OCI-LY7 (cell line): ENCODE data around the gene CPPED1. TPM values are rescaled to one million over a fixed set of nuclear protein-coding genes. Genes with fewer than 3 reads are reported as not detected.
"Not testable (repeated sequence)": the region's sequence is repeated elsewhere in the genome, so short reads cannot be mapped to it uniquely, and the experiment has no call there.

ENCODE experiments used
- BruUV-seq: library from RNA; stranded (reverse); fragments of 400-500 nt; replicated peaks from 2 replicates; lab custom pipeline; 2021; lab: Mats Ljungman, UMichigan
- CTCF ChIA-PET: fragments of 300-600 bp; sonication (Branson Sonifier 250); formaldehyde crosslinking; loops from one replicate; lab custom pipeline; 2022; ENCODE audit warnings: antibody characterized with exemption; ENCODE audit not compliant: unreplicated experiment; lab: Charles Lee
- POLR2A ChIA-PET: fragments of 300-600 bp; sonication (Branson Sonifier 250); formaldehyde crosslinking; loops from one replicate; lab custom pipeline; 2022; ENCODE audit warnings: antibody characterized with exemption; lab: Charles Lee
- DNase-seq: peaks from one replicate; pipeline ENCODE4 v3.0.0-alpha.2; 2015; ENCODE audit warnings: low spot score
- H2AFZ ChIP-seq: fragments of 200-600 bp; sonication (generic), shearing (Covaris generic); 2 replicates; pipeline ENCODE4 v1.6.1; 2014; ENCODE audit warnings: mild to moderate bottlenecking, antibody characterized with exemption, low read length, moderate library complexity
- H3K27ac ChIP-seq: fragments of 200-600 bp; sonication (generic); 2 replicates; pipeline ENCODE4 v1.5.1; 2014; ENCODE audit warnings: mixed run types, low read depth, mild to moderate bottlenecking, moderate library complexity, low read length, inconsistent platforms; ENCODE audit not compliant: poor library complexity, severe bottlenecking
- H3K36me3 ChIP-seq: fragments of 200-600 bp; sonication (generic); 2 replicates; pipeline ENCODE4 v1.6.1; 2014; ENCODE audit warnings: mild to moderate bottlenecking, antibody characterized with exemption, low read length, moderate library complexity, mixed read lengths; ENCODE audit not compliant: insufficient read depth
- H3K4me1 ChIP-seq: fragments of 200-600 bp; sonication (generic); 2 replicates; pipeline ENCODE4 v1.5.1; 2014; ENCODE audit warnings: mild to moderate bottlenecking, low read length; ENCODE audit not compliant: insufficient read depth, poor library complexity, severe bottlenecking
- H3K4me2 ChIP-seq: fragments of 200-600 bp; sonication (generic); 2 replicates; pipeline ENCODE4 v1.6.1; 2014; ENCODE audit warnings: mild to moderate bottlenecking, low read length
- H3K4me3 ChIP-seq: fragments of 200-600 bp; sonication (generic); 2 replicates; pipeline ENCODE4 v1.5.1; 2014; ENCODE audit warnings: mild to moderate bottlenecking, low read depth, low read length; ENCODE audit not compliant: poor library complexity, severe bottlenecking
- H3K79me2 ChIP-seq: fragments of 200-600 bp; sonication (generic); 2 replicates; pipeline ENCODE4 v1.6.1; 2016; ENCODE audit warnings: low read depth, mild to moderate bottlenecking, low read length, moderate library complexity, mixed read lengths; ENCODE audit not compliant: insufficient read depth
- H3K9me2 ChIP-seq: fragments of 200-600 bp; sonication (generic); 2 replicates; pipeline ENCODE4 v1.6.1; 2016; ENCODE audit warnings: mild to moderate bottlenecking, low read length, mixed read lengths; ENCODE audit not compliant: insufficient read depth
- H3K9me3 ChIP-seq: fragments of 200-600 bp; sonication (generic); 2 replicates; pipeline ENCODE4 v1.6.1; 2014; ENCODE audit warnings: mild to moderate bottlenecking, mixed run types, low read length, mixed read lengths
- H4K20me1 ChIP-seq: fragments of 200-600 bp; sonication (generic); 2 replicates; pipeline ENCODE4 v1.6.1; 2014; ENCODE audit warnings: mild to moderate bottlenecking, antibody characterized with exemption, low read length, moderate library complexity, mixed read lengths; ENCODE audit not compliant: insufficient read depth
- CTCF ChIP-seq: fragments of 200-600 bp; sonication (generic); conservative IDR thresholded peaks from 2 replicates; pipeline ENCODE4 v1.5.1; 2014; ENCODE audit warnings: mild to moderate bottlenecking, antibody characterized with exemption, low read length, moderate library complexity, mixed read lengths
- EZH2phosphoT487 ChIP-seq: fragments of 200-600 bp; sonication (generic); IDR thresholded peaks from 2 replicates; pipeline ENCODE4 v1.6.1; 2018; ENCODE audit warnings: low read depth, borderline replicate concordance, mild to moderate bottlenecking, mixed run types, antibody characterized with exemption, low read length, moderate library complexity, mixed read lengths
- intact Hi-C: fragments of 100-400 bp; cut with micrococcal nuclease; formaldehyde crosslinking; loops from one replicate; pipeline ENCODE4 v1.10.0; 2022; ENCODE audit not compliant: unreplicated experiment
- total RNA-seq, 2 experiments: library from RNA; depleted of rRNA in 1 of 2; stranded (reverse); fragments of >200 nt in 1 of 2; shearing (Covaris generic) in 1 of 2; gene quantifications; 2 replicates each; pipeline ENCODE4 v1.2.3, GENCODE V29; 2014 to 2022

The CPPED1 gene
- total RNA-seq, 2 experiments from 2014 or later: 8.6 to 14.2 TPM

GRCh38 chr16:12793120-12793864, 10.4 kb downstream of the CPPED1 start:
- POLR2A ChIA-PET: no interaction called here
- H3K4me2 ChIP-seq: no peak overlapping the region
- intact Hi-C loops: no loop called here

GRCh38 chr16:12792528-12792927, 11.2 kb downstream of the CPPED1 start:
- Histone ChIP-seq H3K9me3 (peaks cover 11% of the 10 kb centered on the region; the same call in 1 of the 2 replicates), H3K36me3 (peaks cover 20% of the 10 kb centered on the region)
- DNase-seq, H3K4me2 ChIP-seq, H3K27ac ChIP-seq, H4K20me1 ChIP-seq, POLR2A ChIA-PET, H3K4me1 ChIP-seq, H3K9me2 ChIP-seq, H3K79me2 ChIP-seq, H2AFZ ChIP-seq, intact Hi-C loops, H3K4me3 ChIP-seq, BruUV-seq, CTCF ChIA-PET: not testable (repeated sequence)

More at GRCh38 chr16:12793120-12793864, 10.4 kb downstream of the CPPED1 start:
- Histone ChIP-seq H2AFZ (no peak overlapping the region), H3K9me2 (no peaks in the 10 kb centered on the region), H3K27ac (no peak overlapping the region), H4K20me1 (no peaks in the 10 kb centered on the region), H3K4me1 (peaks cover 5% of the 10 kb centered on the region), H3K79me2 (0 out of 2 replicates have a peak, but pooled peaks cover 7% of the 10 kb centered on the region), H3K4me3 (no peak overlapping the region), H3K9me3 (peaks cover 4% of the 10 kb centered on the region; the same call in 1 of the 2 replicates), H3K36me3 (peaks cover 14% of the 10 kb centered on the region; the same call in 1 of the 2 replicates)
- CTCF ChIA-PET: no interaction called here
- no peak for DNase-seq
- BruUV-seq: no TSS peak
- TF ChIP-seq CTCF: no peak
- no peak for TF ChIP-seq EZH2phosphoT487

GRCh38 chr16:12791340-12791739, 12.3 kb downstream of the CPPED1 start:
- DNase-seq: no peak
- no peak overlapping the region for H3K4me2 ChIP-seq
- no peak overlapping the region for H2AFZ ChIP-seq
- H3K36me3 ChIP-seq: peaks cover 23% of the 10 kb centered on the region
- ChIA-PET CTCF (no interaction called here), POLR2A (no interaction called here)
- H3K9me3 ChIP-seq: peaks cover 12% of the 10 kb centered on the region; the same call in 1 of the 2 replicates
- no peaks in the 10 kb centered on the region for H4K20me1 ChIP-seq
- no TSS peak for BruUV-seq
- H3K4me1 ChIP-seq: no peaks in the 10 kb centered on the region
- intact Hi-C loops: no loop called here
- H3K9me2 ChIP-seq: no peaks in the 10 kb centered on the region
- TF ChIP-seq CTCF: no peak
- no peak for TF ChIP-seq EZH2phosphoT487
- 0 out of 2 replicates have a peak, but pooled peaks cover 4% of the 10 kb centered on the region for H3K79me2 ChIP-seq
- no peak overlapping the region for H3K4me3 ChIP-seq
- H3K27ac ChIP-seq: no peak overlapping the region
